ENCODE measurements around the gene CSF3. TPM values are rescaled to one million over a fixed set of nuclear protein-coding genes. Genes with fewer than 3 reads are reported as not detected.

The CSF3 gene
- total RNA-seq, 1 experiment from 2014 or later = not detected

GRCh38 chr17:40020146-40020545, 4.9 kb downstream of the CSF3 start:
- Histone ChIP-seq H2BK20ac (ENCODE audit: low read depth, low read length, poor library complexity, severe bottlenecking) (no peak overlapping the region), H2BK5ac (ENCODE audit: insufficient read length, low read length) (no peak overlapping the region), H3K4me1 (ENCODE audit: insufficient read depth, low read length) (peaks cover 4% of the 10 kb centered on the region; the same call in 1 of the 2 replicates), H3K79me1 (ENCODE audit: insufficient read depth, low read depth, low read length, poor library complexity, severe bottlenecking) (no peaks in the 10 kb centered on the region), H3K23ac (ENCODE audit: insufficient read length, low read depth, low read length) (no peak overlapping the region), H2AFZ (ENCODE audit: low read length) (no peak overlapping the region), H3K79me2 (ENCODE audit: insufficient read depth, low read length) (no peaks in the 10 kb centered on the region), H3K27me3 (ENCODE audit: insufficient read depth, low read length) (no peaks in the 10 kb centered on the region), H3K4me2 (ENCODE audit: insufficient read depth, insufficient read length, low read length) (no peak overlapping the region), H3K56ac (ENCODE audit: insufficient read length, low read depth, low read length) (no peak overlapping the region), H4K20me1 (ENCODE audit: control insufficient read depth, insufficient read depth, insufficient read length) (no peaks in the 10 kb centered on the region), H3T11ph (ENCODE audit: low read length) (no peak overlapping the region), H2BK15ac (ENCODE audit: low read depth, low read length) (no peak overlapping the region), H4K5ac (ENCODE audit: insufficient read length, low read depth, low read length) (no peak overlapping the region), H3K14ac (ENCODE audit: insufficient read depth, low read length) (no peak overlapping the region), H3K9ac (ENCODE audit: extremely low read depth, insufficient read length, low read length) (no peak overlapping the region), H3K27ac (ENCODE audit: insufficient read length, low read depth, low read length) (no peak overlapping the region), H4K8ac (replicated peaks; ENCODE audit: insufficient read length, low read depth, low read length) (no peak overlapping the region), H2BK12ac (ENCODE audit: insufficient read length, low read depth, low read length) (no peak overlapping the region), H2AK5ac (ENCODE audit: insufficient read length, low read length) (no peak overlapping the region), H2BK120ac (ENCODE audit: low read depth, low read length, poor library complexity, severe bottlenecking) (no peak overlapping the region), H4K91ac (ENCODE audit: insufficient read length, low read depth, low read length) (no peak overlapping the region), H3K9me3 (ENCODE audit: control insufficient read depth, low read depth, low read length) (no peaks in the 10 kb centered on the region), H3K4ac (ENCODE audit: low read depth, low read length) (no peak overlapping the region), H3K23me2 (ENCODE audit: insufficient read length, low read depth, low read length, poor library complexity, severe bottlenecking) (no peaks in the 10 kb centered on the region), H3K18ac (ENCODE audit: insufficient read length, low read depth, low read length) (no peak overlapping the region)
- H3K27me3 Mint-ChIP-seq (ENCODE audit: low read depth) = no peaks in the 10 kb centered on the region
- H3K9me3 Mint-ChIP-seq = no peaks in the 10 kb centered on the region; a peak in 1 of 5 replicates
- no peak for DNase-seq
- no peak overlapping the region for H3K4me3 Mint-ChIP-seq
- H3K27ac Mint-ChIP-seq = peak overlapping the region in 2 of 3 experiments; percentile 39 to 55; a peak in 2 of 7 replicates
- WGBS (ENCODE audit: extremely low coverage, insufficient read length, low lambda C conversion rate) = no CpG with 5 or more reads among the region's 13 CpGs
- H3K4me1 Mint-ChIP-seq = peaks cover 16 to 41% of the 10 kb centered on the region in 2 experiments
- TF ChIP-seq, protein P1, sequence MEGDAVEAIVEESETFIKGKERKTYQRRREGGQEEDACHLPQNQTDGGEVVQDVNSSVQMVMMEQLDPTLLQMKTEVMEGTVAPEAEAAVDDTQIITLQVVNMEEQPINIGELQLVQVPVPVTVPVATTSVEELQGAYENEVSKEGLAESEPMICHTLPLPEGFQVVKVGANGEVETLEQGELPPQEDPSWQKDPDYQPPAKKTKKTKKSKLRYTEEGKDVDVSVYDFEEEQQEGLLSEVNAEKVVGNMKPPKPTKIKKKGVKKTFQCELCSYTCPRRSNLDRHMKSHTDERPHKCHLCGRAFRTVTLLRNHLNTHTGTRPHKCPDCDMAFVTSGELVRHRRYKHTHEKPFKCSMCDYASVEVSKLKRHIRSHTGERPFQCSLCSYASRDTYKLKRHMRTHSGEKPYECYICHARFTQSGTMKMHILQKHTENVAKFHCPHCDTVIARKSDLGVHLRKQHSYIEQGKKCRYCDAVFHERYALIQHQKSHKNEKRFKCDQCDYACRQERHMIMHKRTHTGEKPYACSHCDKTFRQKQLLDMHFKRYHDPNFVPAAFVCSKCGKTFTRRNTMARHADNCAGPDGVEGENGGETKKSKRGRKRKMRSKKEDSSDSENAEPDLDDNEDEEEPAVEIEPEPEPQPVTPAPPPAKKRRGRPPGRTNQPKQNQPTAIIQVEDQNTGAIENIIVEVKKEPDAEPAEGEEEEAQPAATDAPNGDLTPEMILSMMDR (conservative IDR thresholded peaks at IDR 0.05) = no peak
- H3K36me3 Mint-ChIP-seq (ENCODE audit: insufficient read depth in 1 of 3, low read depth in 3 of 3) = peaks cover 12 to 45% (median 45%) of the 10 kb centered on the region in 3 experiments; a peak in 6 of 7 replicates

All from H9 (cell line).